AG08395 (cell line): ENCODE data around the gene TFF2.

Experiments used
- DNase-seq: peaks from one replicate; pipeline ENCODE4 v3.0.0; 2012; ENCODE audit warnings: mixed read lengths, low spot score

TFF2 gene

GRCh38 chr21:42305707-42306147, 45.1 kb downstream of the TFF2 start:
- no peak for DNase-seq

GRCh38 chr21:42304556-42305454, 46.0 kb downstream of the TFF2 start:
- DNase-seq: no peak

DNA sequence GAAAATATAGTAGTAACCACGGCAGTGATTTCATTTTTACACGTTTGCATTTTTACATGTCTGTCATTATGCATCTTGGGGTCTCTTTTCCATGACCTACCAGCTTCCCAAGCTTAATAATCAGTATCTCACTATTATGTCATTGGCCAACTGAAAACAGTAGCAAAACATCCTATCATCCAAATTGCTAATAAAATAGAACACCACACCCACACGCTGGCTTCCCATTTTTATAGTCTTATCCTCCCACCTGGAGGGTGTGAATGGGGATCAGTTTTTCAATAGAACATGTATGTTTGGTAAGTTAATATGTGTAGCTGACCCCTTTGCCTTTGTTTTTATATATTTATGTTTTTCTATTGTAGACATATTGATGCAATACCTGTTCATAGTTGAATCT, 47.4 kb downstream of the TFF2 start:
- no peak for DNase-seq

DNA sequence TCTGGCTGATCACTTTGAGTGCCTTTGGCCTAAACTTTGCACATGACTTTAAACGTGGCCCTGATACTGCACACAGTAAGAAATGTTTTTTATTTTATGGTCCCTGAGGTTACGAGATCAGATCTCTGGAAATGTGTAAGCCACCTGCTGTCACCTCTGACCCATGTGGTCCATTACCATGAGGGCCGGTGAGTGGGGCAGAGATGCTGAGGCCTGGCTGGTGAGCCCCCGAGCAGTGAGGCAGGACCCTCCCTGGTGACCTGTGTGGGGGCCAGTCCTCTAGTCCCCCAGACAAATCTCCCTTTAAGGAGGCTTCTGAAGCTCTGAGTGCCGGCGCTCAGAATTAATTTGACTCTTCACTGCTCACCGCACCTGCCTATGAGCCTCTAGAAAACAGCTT, 48.0 kb downstream of the TFF2 start:
- no peak for DNase-seq

DNA sequence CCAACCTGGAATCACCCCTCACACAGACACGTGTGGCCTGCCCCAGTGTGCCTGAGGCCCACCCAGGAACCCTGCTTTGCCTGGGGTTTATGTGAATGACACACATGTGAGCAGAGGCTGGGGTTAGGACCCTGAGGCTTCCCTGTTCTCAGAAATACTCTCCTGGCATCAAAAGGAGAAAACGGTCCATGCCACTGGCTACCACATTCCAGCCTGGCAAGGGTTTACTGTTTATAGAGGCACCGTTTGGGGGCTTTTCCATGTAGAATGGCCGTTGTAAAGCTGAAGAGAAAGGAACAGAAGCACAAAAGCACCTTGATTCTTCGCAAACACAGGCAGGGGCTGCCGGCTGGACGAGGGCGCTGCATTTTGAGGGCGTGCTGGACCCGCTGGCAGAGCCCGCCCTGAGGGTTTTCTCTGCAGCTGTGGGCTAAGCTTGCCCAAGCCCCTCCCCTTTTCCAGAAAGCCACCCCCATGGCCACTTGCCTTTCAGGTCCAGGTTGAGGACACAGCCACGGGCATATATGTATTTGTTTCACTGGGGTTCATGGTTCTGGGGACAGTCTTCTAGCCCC, 48.6 kb downstream of the TFF2 start:
- no peak for DNase-seq

GRCh38 chr21:42301371-42302075, 49.3 kb downstream of the TFF2 start:
- DNase-seq: no peak

DNA sequence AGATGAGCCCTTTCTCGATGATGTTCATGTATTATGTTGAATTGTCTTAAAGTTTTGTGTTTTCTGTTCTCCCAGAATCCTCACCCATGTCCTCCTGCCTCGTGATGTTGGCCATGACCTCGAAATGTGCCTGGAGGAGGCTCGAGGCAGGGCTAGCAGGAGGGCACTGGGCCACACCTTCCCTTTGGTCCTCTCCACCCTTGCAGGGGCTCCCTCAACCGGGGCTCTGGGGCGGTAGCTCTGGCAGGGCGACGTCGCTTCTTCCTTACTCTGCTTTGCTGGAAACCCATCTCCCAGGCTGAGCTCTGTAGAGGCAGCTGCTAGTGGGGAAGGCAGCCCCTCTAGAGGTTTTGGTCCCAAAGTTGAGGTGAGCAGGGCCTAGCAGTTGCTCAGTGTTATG, 49.8 kb downstream of the TFF2 start:
- no peak for DNase-seq

DNA sequence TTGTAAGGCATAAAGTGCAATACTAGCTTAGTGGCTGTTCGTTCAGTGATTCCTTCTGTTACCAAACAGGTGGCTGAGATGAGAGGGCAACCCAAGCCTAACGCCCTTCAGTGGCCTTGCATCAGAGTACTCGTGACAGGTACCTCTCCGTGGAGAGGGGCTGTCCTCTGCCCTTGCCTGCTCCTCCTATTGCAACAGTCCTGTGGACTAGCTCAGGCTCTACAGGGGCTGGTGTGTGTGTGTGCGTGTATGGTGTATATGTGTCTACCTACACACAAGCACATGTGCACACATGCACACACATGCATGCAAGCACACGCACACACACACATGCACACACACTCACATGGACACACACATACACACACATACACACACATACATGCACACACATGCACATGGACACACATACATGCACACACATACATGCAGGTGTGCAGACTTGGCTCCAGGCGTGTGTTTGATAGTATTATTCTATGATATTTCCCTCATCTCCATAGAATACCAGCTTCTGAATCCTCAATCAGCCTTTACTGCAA, 50.7 kb downstream of the TFF2 start:
- no peak for DNase-seq

GRCh38 chr21:42299324-42300044, 51.3 kb downstream of the TFF2 start:
- DNase-seq: no peak

GRCh38 chr21:42298657-42299056, 52.1 kb downstream of the TFF2 start:
- no peak for DNase-seq

- DNase-seq: no peak
Measured at GRCh38 chr21:42298237-42298636, 52.6 kb downstream of the TFF2 start.

GRCh38 chr21:42297377-42297776, 53.4 kb downstream of the TFF2 start:
- no peak for DNase-seq

GRCh38 chr21:42296501-42296900, 54.3 kb downstream of the TFF2 start:
- DNase-seq: no peak
